Activated CD4-positive, alpha-beta T cell treated with anti-CD3 and anti-CD28 coated beads, Interleukin-2, amount 50 U/mL, for 24 hours (primary cell): ENCODE measurements around the gene KIF5C.

ENCODE experiments used
- DNase-seq, 2 donors: peaks; one replicate each; pipeline ENCODE4 v3.0.0-alpha.2; 2020; ENCODE audit warnings: low read depth in 1 of 2, low spot score in 1 of 2

Gene KIF5C

DNA sequence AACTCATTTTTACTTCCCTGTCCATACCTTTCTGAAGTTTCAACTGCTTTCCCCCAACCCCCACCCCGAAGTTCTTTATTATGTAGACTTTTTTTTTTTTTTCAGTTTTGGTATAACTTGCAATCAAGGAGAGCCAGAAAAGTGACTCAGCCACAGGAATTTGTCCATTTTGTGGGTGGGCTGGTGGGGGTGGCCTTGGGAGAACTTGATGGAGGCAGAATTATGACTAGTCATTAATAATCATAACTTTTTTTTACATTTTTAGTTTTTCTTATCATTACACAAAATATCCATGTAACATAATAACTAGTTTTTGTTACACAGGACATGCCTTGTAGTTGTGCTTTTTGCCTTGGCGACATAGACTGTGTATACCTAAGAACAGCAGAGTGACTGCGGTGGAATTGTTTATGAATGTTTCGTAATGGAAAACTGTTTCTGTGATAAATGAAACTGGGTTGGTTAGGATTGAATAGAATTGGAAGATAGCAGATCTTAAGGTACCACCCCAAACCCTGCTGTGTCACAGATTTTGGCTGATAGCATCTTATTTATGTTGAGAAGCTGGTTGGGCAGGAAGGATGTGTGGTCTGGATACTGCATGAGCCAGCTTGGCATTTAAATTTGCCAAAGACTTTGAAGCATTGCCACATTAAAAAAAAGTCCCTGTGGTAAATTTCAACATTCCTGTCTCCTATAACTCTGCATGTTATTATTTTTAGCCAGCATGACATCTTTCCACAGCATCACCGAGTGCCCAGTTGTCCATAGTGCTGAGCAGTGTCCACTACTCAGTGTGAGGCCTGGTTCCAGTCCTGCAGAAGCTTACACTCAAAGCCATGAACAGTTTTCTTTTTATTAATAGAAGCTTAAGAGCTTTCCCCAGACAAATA, 194.2 kb downstream of the KIF5C start:
- no peak for DNase-seq

DNA sequence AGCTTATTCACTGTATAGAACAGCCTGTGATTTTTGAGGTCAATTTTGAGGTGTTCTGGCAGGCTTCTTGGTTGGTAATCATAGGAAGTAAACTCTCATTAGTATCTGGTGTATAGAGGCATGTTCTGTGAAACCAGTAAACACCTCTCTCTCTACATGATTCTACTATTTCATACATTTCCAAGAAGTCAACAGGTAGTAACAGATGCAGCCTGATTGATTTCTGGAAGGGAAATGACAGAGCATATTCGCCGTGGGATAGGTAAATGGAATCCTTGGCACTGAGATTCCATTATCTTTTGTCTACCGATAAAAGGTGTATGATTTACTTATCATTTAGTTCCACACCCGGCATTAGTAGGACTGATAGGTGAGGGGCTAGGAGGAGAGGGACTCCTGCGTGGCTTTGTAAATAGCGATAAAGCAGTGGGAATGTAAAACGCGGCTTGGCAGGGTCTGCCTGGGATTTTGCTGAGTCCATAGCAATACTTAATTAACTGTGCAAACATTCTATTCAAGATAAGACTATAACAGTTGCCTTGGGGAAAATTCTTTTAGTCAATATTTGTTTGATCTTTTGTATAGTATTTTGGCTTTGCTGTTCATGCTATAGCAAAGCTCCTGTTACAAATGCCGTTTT, 195.8 kb downstream of the KIF5C start:
- no peak for DNase-seq

DNA sequence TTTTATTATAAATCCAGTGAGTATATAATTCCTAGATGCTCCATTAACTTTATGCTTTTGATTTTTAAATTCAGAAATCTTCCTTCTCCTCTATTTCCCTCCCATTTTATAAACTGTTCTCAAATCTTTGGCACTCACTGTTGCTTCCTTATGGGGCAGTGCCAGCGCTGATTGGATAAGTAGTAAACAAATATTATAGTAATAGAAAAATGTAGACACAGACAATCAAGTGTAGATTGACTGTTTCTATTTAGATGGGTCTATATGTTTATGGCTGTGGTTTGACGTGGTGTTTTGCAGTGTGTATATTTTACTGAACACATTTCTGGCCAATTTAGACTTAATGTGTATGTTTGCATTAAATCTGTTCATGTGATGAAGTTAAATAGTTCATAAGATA, 200.1 kb downstream of the KIF5C start:
- DNase-seq: no peak

DNA sequence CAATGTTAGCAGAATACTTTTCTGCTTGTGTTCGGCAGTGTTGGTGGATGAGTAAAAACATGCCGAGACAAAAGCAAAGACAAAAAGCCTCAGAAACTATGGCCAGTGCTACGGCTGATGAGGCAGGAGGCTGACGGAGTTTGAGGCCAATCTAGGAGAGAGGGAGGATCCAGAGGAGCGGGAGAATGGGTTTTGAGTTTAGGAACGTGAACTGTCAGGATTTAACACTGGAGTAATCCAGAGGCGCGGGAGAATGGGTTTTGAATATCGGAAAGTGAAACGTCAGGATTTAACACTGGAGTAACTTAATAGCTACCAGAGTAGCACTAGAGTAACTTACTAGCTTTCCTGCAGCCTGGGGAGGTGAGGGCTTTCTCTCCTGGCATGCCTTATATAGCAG, 200.8 kb downstream of the KIF5C start:
- DNase-seq: no peak
